HG02840 (cell line): ENCODE results near the gene PRKG1.
"Not testable (repeated sequence)": the region's sequence is repeated elsewhere in the genome, so short reads cannot be mapped to it uniquely, and the experiment has no call there.

ENCODE experiments used
- ATAC-seq: cut with Tn5 transposase; IDR thresholded peaks from one replicate; pipeline ENCODE4 v1.9.1; 2021; ENCODE audit warnings: mild to moderate bottlenecking, moderate library complexity, moderate number of reproducible peaks; ENCODE audit not compliant: unreplicated experiment, low FRiP score

Gene PRKG1

DNA sequence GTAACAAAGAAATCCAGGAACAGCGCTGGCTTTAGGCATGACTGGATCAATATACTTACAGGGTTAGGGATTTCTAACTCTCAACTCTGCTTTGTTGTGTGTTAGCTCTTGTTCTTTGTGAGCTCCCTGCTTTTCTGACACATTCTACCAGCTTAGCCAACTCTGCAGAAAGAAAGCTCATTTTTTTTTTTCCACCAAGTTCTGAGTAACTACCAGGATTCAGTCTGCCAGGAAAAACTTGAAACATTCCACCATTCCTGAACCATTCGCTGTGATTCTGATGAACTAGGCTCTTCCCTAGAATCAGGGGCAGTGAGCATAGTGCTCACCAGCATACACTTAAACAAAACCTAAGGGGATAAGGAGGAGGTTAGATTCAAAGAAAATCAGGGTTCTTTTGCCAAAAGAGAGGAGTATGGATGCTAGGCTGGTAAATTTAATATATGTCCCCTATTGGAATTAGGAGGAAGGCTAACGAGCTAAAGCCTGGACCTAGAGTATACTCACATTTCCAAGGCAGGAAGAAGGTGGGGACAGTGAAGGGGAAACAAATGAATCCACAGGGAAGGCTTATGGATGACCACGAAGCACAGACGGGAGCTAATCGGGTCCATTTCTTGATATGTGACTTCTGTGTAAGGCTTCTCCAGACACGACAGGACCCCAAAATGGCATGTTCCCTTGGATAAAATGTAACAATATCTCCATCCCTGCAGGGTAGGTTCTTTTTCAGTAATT lies 183.4 kb downstream of the PRKG1 start:
- ATAC-seq, result no peak

DNA sequence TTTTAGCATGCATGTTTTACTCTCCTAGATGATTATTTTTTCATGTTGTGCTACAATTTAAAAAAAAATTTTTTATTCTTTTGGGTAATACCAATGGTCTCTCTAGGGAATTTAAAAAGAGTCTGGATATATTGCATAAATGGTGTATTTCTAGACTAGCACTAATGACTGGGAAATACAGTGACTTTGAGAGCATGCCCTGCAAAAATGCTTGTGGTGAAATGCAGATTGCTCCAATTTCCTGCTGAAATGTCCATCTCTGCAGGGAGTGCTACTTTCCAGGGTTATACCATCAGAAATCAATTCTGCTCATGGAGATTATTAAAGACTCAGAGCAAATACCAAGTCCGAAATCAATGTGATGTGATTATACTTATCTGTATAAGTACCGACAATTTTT lies 186.1 kb downstream of the PRKG1 start:
- no peak for ATAC-seq

GRCh38 chr10:51266496-51266895 lies 192.2 kb downstream of the PRKG1 start:
- ATAC-seq, result no peak

DNA sequence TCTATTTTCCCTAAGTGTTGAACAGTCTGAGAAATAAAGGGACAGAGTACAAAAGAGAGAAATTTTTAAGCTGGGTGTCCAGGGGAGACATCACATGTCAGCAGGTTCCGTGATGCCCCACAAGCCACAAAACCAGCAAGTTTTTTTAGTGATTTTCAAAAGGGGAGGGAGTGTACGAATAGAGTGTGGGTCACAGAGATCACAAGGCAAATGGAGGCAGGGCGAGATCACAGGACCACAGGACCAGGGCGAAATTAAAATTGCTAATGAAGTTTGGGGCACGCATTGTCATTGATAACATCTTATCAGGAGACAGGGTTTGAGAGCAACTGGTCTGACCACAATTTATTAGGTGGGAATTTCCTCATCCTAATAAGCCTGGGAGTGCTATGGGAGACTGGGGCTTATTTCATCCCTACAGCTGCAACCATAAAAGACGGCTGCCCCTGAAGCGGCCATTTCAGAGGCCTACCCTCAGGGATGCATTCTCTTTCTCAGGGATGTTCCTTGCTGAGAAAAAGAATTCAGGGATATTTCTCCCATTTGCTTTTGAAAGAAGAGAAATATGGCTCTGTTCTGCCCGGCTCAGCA lies 193.8 kb downstream of the PRKG1 start:
- not testable (repeated sequence) for ATAC-seq

GRCh38 chr10:51269821-51270220 lies 195.5 kb downstream of the PRKG1 start:
- ATAC-seq, result no peak

GRCh38 chr10:51270936-51271530 lies 196.7 kb downstream of the PRKG1 start:
- ATAC-seq, result no peak

DNA sequence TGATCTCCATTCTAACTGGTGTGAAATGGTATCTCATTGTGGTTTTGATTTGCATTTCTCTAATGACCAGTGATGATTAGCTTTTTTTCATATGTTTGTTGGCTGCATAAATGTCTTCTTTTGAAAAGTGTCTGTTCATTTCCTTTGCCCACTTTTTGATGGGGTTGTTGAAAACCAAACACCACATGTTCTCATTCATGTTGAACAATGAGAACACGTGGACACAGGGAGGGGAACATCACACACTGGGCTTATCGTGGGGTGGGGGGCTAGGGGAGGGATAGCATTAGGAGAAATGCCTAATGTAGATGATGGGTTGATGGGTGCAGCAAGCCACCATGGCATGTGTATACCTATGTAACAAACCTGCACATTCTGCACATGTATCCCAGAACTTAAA lies 197.8 kb downstream of the PRKG1 start:
- ATAC-seq, result not testable (repeated sequence)

GRCh38 chr10:51272555-51272954 lies 198.3 kb downstream of the PRKG1 start:
- ATAC-seq, result no peak

DNA sequence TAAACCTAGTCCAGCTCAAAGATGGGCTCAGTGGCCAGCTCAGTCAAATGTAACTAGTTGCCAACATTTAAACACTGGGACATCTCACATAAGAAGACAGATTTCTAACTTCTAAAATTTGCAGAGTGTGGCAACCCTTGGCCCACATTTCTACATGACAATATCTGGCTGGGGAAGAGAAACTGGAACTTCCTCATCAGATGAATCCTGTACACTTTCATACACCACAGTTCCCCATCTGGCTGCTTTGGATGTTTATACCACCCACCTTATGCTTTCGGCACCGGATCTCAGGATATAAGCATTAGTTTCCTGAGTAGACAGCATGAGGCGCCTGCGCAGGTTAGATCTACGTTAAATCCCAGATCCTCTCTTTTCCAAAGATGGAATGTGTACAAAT lies 199.3 kb downstream of the PRKG1 start:
- ATAC-seq, result no peak

DNA sequence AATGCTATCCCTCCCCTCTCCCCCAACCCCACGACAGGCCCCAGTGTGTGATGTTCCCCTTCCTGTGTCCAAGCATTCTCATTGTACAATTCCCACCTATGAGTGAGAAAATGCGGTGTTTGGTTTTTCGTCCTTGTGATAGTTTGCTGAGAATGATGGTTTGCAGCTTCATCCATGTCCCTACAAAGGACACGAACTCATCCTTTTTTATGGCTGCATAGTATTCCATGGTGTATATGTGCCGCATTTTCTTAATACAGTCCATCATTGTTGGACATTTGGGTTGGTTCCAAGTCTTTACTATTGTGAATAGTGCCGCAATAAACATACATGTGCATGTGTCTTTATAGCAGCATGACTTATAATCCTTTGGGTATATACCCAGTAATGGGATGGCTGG lies 201.8 kb downstream of the PRKG1 start:
- not testable (repeated sequence) for ATAC-seq

- not testable (repeated sequence) for ATAC-seq
These were observed 207.1 kb downstream of the PRKG1 start for GRCh38 chr10:51281387-51281786.

GRCh38 chr10:51285601-51286000 lies 211.3 kb downstream of the PRKG1 start:
- ATAC-seq, result no peak

DNA sequence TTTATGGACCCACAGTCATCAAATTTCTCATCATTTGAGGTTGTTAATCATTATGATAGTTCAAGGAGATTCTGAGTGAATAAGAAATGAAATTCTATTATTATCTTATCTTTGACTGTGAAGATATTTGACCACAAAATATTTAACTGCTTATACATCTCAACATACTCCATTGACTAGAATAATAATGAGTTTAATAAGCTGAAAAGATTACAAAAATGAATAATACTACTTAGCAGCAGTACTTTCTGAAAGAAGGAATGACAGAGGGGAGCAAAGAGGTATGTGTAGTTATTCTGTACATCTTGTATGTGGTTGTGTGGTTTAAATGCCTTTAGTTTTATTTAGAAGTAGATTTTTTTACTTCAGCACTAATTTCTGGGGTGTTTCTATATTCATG lies 214.2 kb downstream of the PRKG1 start:
- no peak for ATAC-seq

DNA sequence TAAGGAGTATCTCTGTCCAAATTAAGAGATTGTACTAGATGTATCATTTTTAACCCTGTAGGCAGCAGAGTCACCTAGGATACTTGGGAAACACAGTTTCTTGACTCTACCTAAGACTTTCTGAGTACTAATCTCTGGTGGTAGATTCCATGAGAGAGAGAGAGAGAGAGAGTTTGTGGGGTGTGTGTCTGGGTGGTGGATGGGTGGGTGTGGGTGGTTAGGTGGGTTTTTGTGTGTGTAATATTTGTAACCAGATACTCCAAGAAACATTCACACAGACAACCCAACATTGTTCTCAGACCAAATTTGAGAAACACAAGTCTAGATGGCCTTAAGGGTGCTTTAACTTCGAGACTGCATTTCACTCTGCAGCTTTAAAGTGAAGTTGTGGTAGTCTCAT lies 215.2 kb downstream of the PRKG1 start:
- ATAC-seq, result no peak

DNA sequence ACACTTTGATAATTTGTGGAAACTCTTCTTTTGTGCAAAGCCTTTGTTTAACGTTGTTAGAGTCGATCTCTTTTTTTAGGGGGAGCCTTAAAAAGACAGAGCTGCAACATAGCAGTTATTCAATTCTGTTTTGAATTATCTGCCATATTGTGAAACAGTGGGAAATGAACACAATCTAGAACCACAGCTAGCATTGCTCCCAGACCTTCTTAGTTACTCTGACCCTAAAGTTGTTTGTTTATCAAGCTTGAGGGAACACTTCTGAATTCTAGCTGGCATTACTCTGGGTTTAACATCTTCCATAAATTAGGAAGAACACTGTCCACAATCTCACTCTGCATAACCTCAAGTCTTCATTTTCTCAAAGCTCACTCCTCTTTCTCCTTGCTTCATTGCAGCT lies 217.7 kb downstream of the PRKG1 start:
- no peak for ATAC-seq

DNA sequence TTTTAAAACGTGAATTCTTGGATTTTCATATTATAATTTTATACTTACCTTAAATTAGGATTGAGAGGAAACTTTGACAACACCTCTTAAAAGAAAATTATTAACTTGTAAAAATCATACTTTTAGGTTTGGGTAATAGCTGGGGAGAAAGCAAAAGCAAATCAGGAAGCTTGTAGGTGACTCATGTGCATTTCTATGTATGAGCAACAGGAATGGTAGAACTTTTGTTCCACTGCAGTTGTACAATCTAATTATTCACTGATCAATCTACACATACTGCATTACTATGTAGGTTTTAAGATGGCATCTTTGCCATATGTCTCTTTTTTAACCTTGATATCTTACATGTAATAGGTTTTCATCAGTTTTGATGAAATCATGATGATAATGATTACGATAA lies 223.2 kb downstream of the PRKG1 start:
- ATAC-seq, result no peak

DNA sequence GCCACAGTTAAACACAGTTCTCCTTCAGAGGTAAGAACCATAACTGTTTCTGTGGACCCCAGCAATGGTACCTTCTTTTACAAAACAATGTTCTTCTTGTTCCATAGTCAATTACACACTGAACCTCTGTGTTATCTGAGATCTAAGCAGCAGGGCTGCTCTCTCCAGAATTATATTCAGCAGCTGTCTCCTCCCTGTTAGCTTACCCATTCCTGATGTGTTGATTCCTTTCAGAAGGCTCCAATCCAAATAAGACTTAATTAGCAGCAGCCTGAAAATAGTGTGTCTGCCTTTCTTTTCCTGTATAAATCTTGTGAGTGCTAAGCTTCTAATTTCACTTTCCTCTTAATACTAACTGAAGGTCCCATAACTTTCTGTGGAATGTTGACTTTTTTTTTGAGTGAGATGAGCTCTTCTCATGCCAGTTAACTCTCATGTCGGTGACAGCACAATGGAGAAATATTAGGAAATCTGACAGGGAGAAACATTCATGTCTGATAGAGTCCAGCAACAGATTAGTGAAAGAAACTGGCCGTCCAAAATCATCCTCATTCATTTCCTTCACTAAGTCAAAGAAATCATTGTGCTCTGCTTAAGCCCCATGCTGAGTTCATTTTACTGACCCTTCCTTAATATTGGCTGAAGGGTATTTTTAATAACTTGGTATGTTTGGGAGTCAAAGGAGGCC lies 226.5 kb downstream of the PRKG1 start:
- ATAC-seq, result no peak

- ATAC-seq, result no peak
These were observed 227.4 kb downstream of the PRKG1 start for GRCh38 chr10:51301644-51302043.

DNA sequence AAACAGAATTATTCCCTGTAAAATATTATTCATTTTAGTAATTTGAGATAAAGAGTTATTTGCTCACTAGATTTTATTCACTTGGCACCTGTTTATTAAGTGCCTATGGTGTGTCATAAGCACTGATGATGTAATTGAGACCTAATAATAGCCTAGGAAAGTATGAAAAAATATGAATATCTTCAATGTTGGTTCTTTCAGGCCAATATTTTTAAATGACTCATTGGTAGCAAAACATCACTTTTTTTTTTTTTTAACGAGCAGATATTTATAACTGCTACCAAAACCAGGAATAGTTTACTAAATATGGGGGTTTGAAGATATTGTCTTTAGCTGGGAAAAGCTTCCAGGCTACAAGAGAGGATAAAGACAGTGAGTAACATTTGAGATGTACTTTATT lies 228.0 kb downstream of the PRKG1 start:
- ATAC-seq, result no peak

- ATAC-seq, result no peak
These were observed 233.8 kb downstream of the PRKG1 start for GRCh38 chr10:51308116-51308515.

DNA sequence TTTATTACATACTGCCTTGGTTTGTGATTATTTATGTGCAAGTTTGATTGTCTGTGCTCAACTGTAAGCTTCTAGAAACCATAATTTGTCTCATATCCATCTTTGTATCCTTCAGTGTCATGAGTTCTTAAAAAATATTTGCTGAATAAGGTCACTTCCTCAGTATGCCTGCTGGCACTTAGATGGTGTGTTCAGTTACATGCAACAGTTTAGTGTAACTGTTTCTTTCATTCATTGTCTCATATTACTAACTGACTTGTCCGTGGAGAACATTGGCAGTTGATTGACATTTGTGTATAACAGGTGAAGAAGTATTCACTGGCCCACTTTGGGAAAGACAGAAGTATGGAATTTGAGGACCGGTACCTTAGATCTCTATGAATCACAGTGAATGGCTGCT lies 236.9 kb downstream of the PRKG1 start:
- no peak for ATAC-seq
